Measurements from ENCODE around the gene SLIT3.

The SLIT3 gene

DNA sequence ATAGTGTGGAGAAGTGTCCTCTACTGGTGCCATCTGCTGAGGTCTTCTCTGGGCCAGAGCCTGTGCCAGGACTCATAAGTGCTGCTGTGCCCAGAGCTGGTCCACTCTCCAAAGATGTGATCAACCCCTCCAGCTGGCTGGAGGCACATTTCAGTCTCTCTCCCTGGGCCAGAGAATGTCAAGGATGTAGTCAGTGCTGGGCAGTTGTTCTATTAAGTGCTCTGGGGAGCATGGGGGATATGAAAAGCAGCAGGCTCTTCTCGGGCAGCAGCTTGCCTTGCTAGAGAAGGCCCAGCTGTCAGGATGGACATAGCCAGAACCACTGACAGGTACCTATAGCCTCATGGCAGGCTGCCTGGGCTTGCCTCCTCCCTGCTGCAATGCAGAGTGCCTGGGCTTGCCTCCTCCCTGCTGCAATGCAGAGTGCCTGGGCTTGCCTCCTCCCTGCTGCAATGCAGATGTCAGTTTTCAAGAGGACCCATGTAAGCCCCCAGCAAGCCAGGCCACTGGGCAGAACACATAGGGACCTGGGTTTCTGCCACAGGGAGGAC is 564.6 kb downstream of the SLIT3 start:
- DNase-seq (ENCODE audit: low spot score) = no peak

DNA sequence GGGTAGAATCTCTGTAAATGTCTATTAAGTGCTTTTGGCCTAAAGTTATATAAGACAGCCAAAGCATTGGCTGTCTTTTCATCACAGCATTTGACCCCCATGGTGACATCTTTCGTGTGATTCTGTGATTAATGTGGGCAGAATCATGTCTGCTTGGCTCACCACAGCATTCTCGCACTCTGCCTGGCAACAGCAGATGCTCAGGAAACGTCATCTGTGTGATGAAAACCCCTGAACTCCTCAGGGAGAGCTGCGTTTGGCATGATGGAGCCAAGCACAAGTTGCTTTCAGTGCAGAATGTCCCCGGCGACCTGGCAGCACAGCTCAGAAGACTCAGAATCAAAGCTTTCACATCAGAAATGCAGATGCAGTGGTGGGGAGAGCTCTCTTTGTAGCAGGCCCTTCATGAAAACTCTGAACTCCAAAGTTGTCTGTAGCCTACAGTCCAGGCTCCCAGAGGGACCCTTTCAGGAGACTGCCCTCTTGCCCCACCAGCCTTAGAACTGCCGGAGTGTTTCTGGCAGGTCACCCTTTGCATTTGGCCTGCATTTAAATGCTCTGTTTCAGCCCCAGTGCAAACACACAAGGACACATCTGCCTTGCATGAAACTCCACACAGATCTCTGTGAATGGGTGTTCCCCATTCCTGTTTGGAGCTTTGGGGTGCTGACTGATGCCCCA is 566.2 kb downstream of the SLIT3 start:
- peak; percentile 75 for DNase-seq (ENCODE audit: low spot score)

DNA sequence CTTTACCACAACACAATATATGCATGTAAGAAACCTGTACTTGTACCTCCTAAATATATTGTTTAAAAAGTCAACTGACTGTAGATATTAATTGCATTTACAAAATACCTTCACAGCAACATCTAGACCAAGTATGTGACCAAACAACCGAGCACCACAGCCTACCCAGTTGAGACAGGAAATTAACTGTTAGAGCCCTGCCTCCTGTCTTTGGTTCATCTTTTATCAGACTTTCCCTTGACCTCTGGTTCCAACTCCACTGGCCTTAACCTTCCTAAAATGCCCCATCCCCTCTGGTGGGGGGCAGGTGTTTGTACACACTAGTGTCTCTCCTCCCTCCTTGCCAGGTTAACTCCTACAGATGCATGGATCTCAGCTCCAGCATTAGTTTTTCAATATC is 566.8 kb downstream of the SLIT3 start:
- DNase-seq (ENCODE audit: low spot score) = no peak

DNA sequence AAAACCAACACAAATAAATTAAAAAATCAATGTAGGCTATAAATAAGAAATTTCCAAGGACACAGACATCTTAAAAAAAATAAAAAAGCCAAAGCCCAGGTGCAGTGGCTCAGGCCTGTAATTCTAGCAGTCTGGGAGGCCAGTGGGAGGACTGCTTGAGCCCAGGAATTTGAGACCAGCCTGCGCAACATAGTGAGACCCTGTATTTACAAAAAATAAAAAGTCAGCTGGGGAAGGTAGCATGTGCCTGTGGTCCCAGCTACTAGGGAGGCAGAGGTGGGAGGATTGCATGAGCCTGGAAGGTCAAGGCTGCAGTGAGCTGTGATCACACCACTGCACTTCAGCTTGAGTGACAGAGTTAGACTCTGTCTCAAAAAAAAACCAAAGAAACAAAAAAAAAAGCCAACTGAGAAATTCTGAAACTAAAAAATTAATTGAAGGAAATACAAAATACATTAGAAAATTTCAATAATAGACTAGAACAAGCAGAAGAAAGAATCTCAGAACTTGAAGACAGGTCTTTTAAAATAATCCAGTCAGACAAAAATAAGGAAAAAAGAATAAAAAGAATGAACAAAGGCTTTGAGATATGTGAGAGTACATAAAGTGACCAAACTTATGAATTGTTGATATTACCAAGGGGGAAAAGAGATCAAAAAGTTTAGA is 572.3 kb downstream of the SLIT3 start:
- no peak for DNase-seq (ENCODE audit: low spot score)

GRCh38 chr5:168727547-168727946 is 573.4 kb downstream of the SLIT3 start:
- no peak for DNase-seq (ENCODE audit: low spot score)

DNA sequence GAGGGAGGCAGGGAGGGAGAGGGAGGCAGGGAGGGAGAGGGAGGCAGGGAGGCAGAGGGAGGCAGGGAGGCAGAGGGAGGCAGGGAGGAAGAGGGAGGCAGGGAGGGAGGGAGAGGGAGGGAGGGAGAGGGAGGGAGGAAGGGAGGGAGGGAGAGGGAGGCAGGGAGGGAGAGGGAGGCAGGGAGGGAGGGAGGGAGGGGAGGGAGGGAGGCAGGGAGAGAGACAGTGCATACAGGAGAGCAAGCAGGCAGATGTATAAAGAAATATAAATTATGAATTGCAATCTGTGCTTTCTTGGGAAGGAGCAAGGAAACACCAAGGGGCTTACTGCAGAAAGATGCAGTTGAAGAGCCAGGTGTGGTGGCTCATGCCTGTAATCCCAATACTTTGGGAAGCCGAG is 574.6 kb downstream of the SLIT3 start:
- DNase-seq (ENCODE audit: low spot score) = no peak

- DNase-seq (ENCODE audit: low spot score) = no peak
Measured at GRCh38 chr5:168724227-168724626, 576.7 kb downstream of the SLIT3 start.

DNA sequence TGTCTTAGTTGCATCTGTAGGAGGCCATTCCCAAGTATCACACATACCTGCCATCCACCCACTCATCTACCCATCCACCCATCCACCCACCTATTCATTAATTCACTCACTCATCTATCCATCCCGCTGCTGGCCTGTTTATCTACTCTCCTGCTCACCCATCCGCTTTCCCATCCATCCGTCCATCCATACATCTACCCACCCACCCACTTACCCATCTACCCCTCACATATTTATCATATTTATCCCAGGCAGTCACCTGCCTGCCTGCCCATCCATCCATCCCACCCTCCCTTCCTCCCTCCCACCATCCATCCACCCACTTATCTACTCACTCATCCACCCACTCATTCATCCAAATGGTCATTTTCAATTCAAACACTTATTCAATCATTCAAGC is 577.9 kb downstream of the SLIT3 start:
- no peak for DNase-seq (ENCODE audit: low spot score)

DNA sequence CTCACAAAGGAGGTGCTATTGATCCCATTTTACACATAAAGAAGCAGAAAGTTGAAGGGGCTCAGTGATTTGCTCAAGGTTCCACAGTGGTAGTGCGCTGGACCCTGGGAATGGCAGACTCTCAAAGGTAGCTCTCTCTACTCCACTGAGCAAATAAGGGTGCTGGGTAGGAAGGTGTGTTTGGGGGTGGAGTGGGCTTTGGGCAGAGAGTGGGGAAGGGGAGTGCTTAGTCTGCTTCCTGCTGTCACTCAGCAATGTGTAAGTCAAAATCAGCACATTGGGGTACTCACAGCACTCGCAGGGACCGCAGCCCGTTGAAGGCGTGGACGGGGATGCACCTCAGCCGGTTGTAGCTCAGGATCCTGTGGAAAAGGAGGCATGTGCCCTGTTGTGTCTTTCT is 579.0 kb downstream of the SLIT3 start:
- no peak for DNase-seq (ENCODE audit: low spot score)

- no peak for DNase-seq (ENCODE audit: low spot score)
Measured at GRCh38 chr5:168721002-168721753, 579.8 kb downstream of the SLIT3 start.

DNA sequence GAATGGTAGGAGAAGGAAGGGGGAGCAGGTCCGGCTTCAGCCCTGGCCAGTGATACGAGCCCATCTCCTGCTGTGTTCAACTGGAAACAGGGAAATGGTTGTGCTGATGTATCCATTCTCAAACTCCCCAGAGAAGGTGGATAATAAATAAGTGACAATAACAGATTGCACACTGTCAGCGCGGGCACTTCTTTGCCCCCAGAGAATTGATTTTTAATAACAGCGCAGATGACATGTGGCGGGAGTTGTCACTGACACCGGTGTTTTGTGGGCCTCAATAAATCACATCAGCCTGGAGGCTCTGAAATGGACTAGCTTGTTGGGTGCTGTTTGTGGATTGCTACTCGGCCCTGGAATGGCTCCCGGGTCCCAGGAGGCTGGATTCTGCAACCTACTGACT is 580.4 kb downstream of the SLIT3 start:
- DNase-seq (ENCODE audit: low spot score) = no peak

DNA sequence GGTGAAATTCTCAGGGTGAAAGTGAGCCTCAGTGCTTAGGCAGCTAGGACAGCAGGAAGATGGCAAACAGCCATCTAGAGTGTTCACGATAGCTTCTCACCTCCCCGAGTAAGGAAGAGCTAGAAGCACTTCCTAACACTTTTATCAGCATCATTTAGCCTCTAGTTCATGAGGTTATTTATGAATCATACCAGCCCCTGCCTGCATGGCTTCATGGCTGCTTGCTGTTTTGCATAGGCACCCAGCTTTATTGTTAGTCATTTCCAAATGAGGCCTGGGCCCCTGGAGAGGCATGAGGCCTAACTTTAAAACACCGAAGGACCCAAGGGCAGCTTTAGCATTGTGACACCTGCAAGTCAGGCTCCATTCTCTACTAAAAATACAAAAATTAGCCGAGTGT is 586.9 kb downstream of the SLIT3 start:
- peak; percentile 20 for DNase-seq (ENCODE audit: low spot score)

DNA sequence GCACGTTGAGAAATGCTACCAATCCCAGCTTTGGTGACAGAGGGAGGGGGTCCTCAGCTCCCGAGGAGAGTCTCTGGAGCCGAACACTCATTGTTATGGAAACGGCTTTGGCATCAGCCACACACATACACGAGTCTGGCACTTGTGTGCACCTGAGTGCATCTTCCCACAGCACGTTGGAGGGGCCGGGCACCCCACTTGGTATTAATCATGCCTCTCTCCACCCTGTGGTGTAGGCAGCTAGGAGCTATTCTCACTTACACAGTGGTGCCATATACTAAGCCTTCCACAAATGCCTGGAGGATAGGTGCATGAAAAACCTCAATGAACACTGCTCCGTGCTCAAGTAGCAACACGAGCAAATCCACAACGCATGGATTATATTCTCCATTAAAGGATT is 587.9 kb downstream of the SLIT3 start:
- DNase-seq (ENCODE audit: low spot score) = no peak

GRCh38 chr5:168712280-168712924 is 588.5 kb downstream of the SLIT3 start:
- peak; percentile 94 for DNase-seq (ENCODE audit: low spot score)

DNA sequence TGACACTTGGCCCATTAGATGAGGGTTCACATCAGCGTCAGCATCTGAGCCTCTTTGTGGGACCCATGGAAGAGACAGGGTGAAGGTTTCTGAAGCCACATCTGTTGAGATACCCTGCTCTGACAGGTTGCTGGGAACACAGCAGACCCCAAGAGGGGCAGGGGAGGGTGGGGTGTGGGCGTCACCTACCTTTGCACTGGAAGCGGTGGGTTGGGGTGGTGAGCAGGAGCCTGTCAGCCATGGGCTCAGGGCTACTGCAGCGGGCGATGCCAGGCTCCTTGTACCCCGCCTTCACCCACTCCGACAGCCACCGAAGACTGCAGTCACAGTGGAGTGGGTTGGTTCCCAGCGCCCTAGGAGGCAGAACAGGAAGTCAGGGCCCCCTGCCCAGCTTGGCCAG is 590.2 kb downstream of the SLIT3 start:
- DNase-seq (ENCODE audit: low spot score) = no peak

GRCh38 chr5:168707716-168708695 is 592.9 kb downstream of the SLIT3 start:
- DNase-seq (ENCODE audit: low spot score) = no peak

DNA sequence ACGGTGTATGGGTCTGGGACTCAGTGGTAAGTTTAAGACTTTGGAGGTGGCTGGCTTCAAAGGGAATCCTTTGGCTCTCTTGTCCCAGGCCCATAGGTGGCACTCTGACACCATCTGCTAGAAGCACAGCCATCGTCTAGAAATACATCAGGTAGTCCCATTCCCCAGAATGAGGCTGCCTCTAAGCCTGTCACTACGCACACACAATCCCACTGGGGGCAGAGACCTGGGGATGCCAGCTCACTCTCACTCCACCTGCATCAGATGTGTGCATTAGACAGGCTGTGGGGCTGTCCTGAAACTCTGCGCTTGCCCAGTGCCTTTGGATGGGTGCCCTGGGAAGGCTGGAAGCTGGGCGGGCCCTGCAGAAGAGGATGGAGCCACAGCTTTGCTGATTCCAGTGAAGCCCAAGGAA is 594.3 kb downstream of the SLIT3 start:
- DNase-seq (ENCODE audit: low spot score) = peak; percentile 34

GRCh38 chr5:168705321-168705720 is 595.6 kb downstream of the SLIT3 start:
- no peak for DNase-seq (ENCODE audit: low spot score)

DNA sequence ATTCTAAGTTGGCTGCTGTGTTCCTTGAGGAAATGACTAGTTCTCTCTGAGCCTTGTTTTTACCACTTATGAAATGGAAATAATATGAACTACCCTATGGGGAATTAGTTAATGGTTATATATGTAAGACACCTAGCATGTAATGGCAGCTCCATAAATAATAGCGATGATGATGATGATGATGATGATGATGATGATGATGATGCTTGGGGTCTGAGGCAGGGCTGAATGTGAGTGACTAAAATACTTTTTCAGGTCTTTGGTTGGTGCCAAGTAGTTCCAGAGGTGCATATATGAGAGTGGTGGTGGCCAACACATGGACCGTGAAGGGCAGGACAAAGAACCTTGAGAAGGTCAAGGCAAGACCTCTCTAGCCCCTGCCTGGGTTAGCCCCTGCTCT is 598.4 kb downstream of the SLIT3 start:
- no peak for DNase-seq (ENCODE audit: low spot score)

GRCh38 chr5:168701641-168702040 is 599.3 kb downstream of the SLIT3 start:
- no peak for DNase-seq (ENCODE audit: low spot score)

DNA sequence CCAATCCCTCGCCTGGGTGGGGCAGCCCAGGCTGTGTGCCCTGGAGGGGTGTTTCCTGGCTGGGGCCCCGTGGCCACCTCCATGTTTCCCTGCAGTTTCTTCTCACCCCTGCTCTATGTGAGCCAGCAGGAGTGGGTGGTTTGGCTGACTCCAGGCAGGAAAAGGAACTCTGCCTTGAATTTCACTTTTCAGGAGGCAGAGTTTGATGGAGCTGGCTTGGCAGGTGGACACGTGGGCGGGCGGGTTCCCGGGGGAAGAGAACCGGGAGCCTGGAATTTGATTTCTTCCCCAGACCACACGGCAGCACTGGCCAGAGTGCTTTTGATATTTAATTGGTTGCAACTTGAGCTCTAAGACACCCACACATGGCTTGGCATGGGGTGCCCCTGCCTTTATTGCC is 601.9 kb downstream of the SLIT3 start:
- DNase-seq (ENCODE audit: low spot score) = no peak
